Measurements from ENCODE around the gene TMEFF2.

Gene TMEFF2

GRCh38 chr2:191957996-191958860, 236.5 kb downstream of the TMEFF2 start:
- DNase-seq, result peak in 1 of 2 experiments; percentile 49

GRCh38 chr2:191954451-191954850, 240.3 kb downstream of the TMEFF2 start:
- DNase-seq, result no peak

GRCh38 chr2:191952515-191953270, 242.0 kb downstream of the TMEFF2 start:
- DNase-seq, result no peak

GRCh38 chr2:191951832-191952231, 242.9 kb downstream of the TMEFF2 start:
- DNase-seq, result peak in 1 of 2 experiments; percentile 16

- no peak for DNase-seq
Observed at GRCh38 chr2:191951376-191951775, 243.4 kb downstream of the TMEFF2 start.

GRCh38 chr2:191950132-191950874, 244.4 kb downstream of the TMEFF2 start:
- no peak for DNase-seq

GRCh38 chr2:191947235-191947634, 247.5 kb downstream of the TMEFF2 start:
- no peak for DNase-seq

- no peak for DNase-seq
Observed at GRCh38 chr2:191946471-191947182, 248.1 kb downstream of the TMEFF2 start.

GRCh38 chr2:191945623-191946022, 249.1 kb downstream of the TMEFF2 start:
- DNase-seq, result no peak

GRCh38 chr2:191942739-191943103, 252.0 kb downstream of the TMEFF2 start:
- peak in 1 of 2 experiments; percentile 40 for DNase-seq

GRCh38 chr2:191942090-191942738, 252.5 kb downstream of the TMEFF2 start:
- peak; percentile 45 to 65 for DNase-seq

- no peak for DNase-seq
Observed at GRCh38 chr2:191941376-191941929, 253.3 kb downstream of the TMEFF2 start.

- no peak for DNase-seq
Observed at GRCh38 chr2:191938779-191939178, 256.0 kb downstream of the TMEFF2 start.

GRCh38 chr2:191936882-191937405, 257.8 kb downstream of the TMEFF2 start:
- DNase-seq, result peak in 1 of 2 experiments; percentile 69

GRCh38 chr2:191935247-191935646, 259.5 kb downstream of the TMEFF2 start:
- peak; percentile 94 to 97 for DNase-seq

GRCh38 chr2:191933307-191934105, 261.2 kb downstream of the TMEFF2 start:
- peak in 1 of 2 experiments; percentile 52 for DNase-seq

- DNase-seq, result no peak
Observed at GRCh38 chr2:191932286-191932685, 262.4 kb downstream of the TMEFF2 start.

- no peak for DNase-seq
Observed at GRCh38 chr2:191931329-191931728, 263.4 kb downstream of the TMEFF2 start.

- no peak for DNase-seq
Observed at GRCh38 chr2:191930205-191930604, 264.5 kb downstream of the TMEFF2 start.

GRCh38 chr2:191929288-191929687, 265.4 kb downstream of the TMEFF2 start:
- DNase-seq, result no peak

- peak; percentile 62 to 80 for DNase-seq
Observed at GRCh38 chr2:191927991-191928390, 266.7 kb downstream of the TMEFF2 start.

Measured in NCI-H446 (cell line).